ENCODE data around the gene PLEKHO2. TPM values are rescaled to one million over a fixed set of nuclear protein-coding genes. Genes with fewer than 3 reads are reported as not detected.
"Not testable (repeated sequence)": the region's sequence is repeated elsewhere in the genome, so short reads cannot be mapped to it uniquely, and the experiment has no call there.

PLEKHO2 gene, protein sequence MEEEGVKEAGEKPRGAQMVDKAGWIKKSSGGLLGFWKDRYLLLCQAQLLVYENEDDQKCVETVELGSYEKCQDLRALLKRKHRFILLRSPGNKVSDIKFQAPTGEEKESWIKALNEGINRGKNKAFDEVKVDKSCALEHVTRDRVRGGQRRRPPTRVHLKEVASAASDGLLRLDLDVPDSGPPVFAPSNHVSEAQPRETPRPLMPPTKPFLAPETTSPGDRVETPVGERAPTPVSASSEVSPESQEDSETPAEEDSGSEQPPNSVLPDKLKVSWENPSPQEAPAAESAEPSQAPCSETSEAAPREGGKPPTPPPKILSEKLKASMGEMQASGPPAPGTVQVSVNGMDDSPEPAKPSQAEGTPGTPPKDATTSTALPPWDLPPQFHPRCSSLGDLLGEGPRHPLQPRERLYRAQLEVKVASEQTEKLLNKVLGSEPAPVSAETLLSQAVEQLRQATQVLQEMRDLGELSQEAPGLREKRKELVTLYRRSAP
- 16.2 TPM for polyA plus RNA-seq
- long read RNA-seq, donor 1, partial matches to known transcripts, result 5 of 7 reads
- long read RNA-seq, donor 1, other reads (novel, unspliced or antisense), result 0 of 7 reads
- long read RNA-seq, donor 2, transcript PLEKHO2-201 (6 exons, 3,720 nt), result major isoform, 6 of 11 reads
- long read RNA-seq, donor 2, partial matches to known transcripts, result 5 of 11 reads
- long read RNA-seq, donor 2, other reads (novel, unspliced or antisense), result 0 of 11 reads
- long read RNA-seq, donor 3, result 0 reads
- long read RNA-seq, donor 4, result 0 reads
- long read RNA-seq, donor 5, transcript PLEKHO2-201 (6 exons, 3,720 nt), result major isoform, 5 of 5 reads
- long read RNA-seq, donor 5, partial matches to known transcripts, result 0 of 5 reads
- long read RNA-seq, donor 5, other reads (novel, unspliced or antisense), result 0 of 5 reads
- long read RNA-seq, donor 6, transcript PLEKHO2-201 (6 exons, 3,720 nt), result major isoform, 7 of 7 reads
- long read RNA-seq, donor 6, partial matches to known transcripts, result 0 of 7 reads
- long read RNA-seq, donor 6, other reads (novel, unspliced or antisense), result 0 of 7 reads
- long read RNA-seq, donor 7, partial matches to known transcripts, result 0 of 1 reads
- long read RNA-seq, donor 7, other reads (novel, unspliced or antisense), result 0 of 1 reads
- long read RNA-seq, donor 8, transcript PLEKHO2-201 (6 exons, 3,720 nt), result major isoform, 8 of 8 reads
- long read RNA-seq, donor 8, partial matches to known transcripts, result 0 of 8 reads
- long read RNA-seq, donor 8, other reads (novel, unspliced or antisense), result 0 of 8 reads
- long read RNA-seq, donor 9, partial matches to known transcripts, result 0 of 2 reads
- long read RNA-seq, donor 9, other reads (novel, unspliced or antisense), result 0 of 2 reads
- long read RNA-seq, donor 10, partial matches to known transcripts, result 0 of 1 reads
- long read RNA-seq, donor 10, other reads (novel, unspliced or antisense), result 0 of 1 reads
- long read RNA-seq, donor 11, result 0 reads

DNA sequence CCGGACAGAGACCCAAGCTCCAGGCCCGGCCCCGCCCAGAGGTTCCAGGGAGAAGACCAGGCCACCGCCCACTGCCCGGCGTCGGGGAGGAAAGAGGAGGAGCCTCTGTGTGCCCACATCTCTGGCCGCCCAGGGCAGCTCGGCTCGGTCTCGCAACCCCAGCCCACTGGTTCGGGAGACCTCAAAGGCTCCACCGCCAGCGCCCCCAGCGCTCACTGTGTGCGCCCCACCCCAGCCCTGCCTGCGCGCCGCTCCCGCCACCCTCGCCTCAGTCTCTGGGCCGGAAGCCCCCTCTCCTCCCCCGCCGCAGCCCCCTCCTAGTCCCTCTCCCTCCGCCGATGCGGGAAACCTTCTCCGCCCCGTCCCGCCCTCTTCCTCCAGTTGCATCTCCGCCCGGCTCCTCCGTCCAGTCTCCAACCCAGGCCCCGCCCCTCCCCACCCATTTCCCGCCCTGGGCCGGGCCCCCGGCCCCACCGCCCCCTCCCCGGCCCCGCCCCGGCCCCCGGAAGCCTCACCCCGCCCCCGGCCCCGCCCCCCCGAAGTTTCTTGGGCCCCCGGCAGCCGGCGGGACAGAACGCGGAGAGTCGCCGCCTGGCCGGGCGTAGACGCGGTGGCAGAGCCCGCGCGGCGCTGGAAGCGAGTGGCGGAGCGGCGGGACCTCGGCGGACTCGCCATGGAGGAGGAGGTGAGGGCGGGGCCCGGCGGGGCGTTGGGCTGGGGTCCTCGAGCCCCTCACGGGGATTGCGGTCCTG lies at the start of gene PLEKHO2:
PLEKHO2 (plus strand) TSS at position 572 of the 752 bp plus-strand sequence; CDS start at position 674, 102 bp downstream.
- peak; percentile 91 to 94 for DNase-seq
- Histone ChIP-seq H3K27ac (ENCODE audit: low read length) (peak within 1 kb of the TSS; percentile 80), H3K36me3 (ENCODE audit: control insufficient read depth, insufficient read depth, low read length) (no peaks in the 10 kb centered on the region), H3K4me3 (ENCODE audit: low read length) (peak within 1 kb of the TSS; percentile 86), H3K4me1 (ENCODE audit: control insufficient read depth, insufficient read depth, low read length) (peaks cover 32% of the 10 kb centered on the region), H3K27me3 (ENCODE audit: control insufficient read depth, insufficient read depth, low read length) (no peaks in the 10 kb centered on the region), H3K9me3 (ENCODE audit: control insufficient read depth, low read depth, low read length) (no peaks in the 10 kb centered on the region)
- no CpG with 5 or more reads among the region's 75 CpGs for WGBS (ENCODE audit: insufficient coverage, low lambda C conversion rate)

DNA sequence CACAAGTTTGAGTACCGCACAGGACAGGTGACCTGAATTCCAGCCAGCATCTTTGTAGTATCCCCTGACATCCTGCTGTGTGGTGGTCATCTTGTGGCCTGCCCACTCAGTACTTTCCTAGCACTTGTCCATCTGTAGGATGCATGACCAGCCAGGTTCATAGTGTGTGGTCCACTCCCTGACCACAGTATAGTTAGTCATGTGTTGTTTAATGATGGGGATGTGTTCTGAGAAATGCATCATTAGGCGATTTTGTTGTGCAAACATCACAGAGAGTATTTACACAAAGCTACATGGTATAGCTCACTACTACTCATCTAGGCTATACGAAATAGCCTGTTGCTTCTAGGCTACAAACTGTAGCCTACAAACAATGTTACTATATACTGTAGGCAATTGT lies 49.4 kb upstream of the PLEKHO2 start:
- Histone ChIP-seq H3K36me3 (ENCODE audit: control insufficient read depth, insufficient read depth, low read length) (no peaks in the 10 kb centered on the region), H3K4me1 (ENCODE audit: control insufficient read depth, insufficient read depth, low read length) (no peaks in the 10 kb centered on the region)
- WGBS (ENCODE audit: insufficient coverage, low lambda C conversion rate), result no CpG with 5 or more reads among the region's 3 CpGs

DNA sequence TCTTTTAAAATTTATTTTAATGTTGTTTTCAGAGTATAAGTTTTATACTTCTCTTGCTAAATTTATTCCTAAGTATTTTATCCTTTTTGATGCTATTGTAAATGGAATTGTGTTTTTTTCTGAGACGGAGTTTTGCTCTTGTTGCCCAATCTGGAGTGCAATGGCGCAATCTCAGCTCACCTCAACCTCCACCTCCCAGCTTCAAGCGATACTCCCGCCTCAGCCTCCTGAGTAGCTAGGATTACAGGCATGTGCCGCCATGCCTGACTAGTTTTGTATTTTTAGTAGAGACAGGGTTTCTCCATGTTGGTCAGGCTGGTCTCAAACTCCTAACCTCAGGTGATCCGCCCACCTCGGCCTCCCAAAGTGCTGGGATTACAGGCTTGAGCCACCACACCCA lies 46.4 kb upstream of the PLEKHO2 start:
- no CpG with 5 or more reads among the region's 7 CpGs for WGBS (ENCODE audit: insufficient coverage, low lambda C conversion rate)
- not testable (repeated sequence) for H3K4me1 ChIP-seq (ENCODE audit: control insufficient read depth, insufficient read depth, low read length); H3K27me3 ChIP-seq (ENCODE audit: control insufficient read depth, insufficient read depth, low read length); H3K27ac ChIP-seq (ENCODE audit: low read length); H3K9me3 ChIP-seq (ENCODE audit: control insufficient read depth, low read depth, low read length); H3K36me3 ChIP-seq (ENCODE audit: control insufficient read depth, insufficient read depth, low read length); DNase-seq; H3K4me3 ChIP-seq (ENCODE audit: low read length)

More for the DNA sequence above, 49.4 kb upstream of the PLEKHO2 start:
- no peaks in the 10 kb centered on the region for H3K9me3 ChIP-seq (ENCODE audit: control insufficient read depth, low read depth, low read length)
- no peak overlapping the region for H3K27ac ChIP-seq (ENCODE audit: low read length)
- H3K4me3 ChIP-seq (ENCODE audit: low read length), result no peak overlapping the region
- no peak for DNase-seq
- H3K27me3 ChIP-seq (ENCODE audit: control insufficient read depth, insufficient read depth, low read length), result no peaks in the 10 kb centered on the region

DNA sequence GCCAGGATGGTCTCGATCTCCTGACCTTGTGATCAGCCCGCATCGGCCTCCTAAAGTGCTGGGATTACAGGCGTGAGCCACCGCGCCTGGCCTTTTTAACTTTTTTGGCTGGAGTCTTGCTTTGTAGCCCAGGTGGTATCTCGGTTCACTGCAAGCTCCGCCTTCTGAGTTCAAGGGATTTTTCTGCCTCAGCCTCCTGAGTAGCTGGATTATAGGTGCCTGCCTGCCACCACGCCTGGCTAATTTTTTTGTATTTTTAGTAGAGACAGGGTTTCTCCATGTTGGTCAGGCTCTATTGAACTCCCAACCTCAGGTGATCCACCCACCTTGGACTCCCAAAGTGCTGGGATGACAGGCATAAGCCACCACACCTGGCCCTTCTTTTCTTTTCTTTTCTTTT lies 45.8 kb upstream of the PLEKHO2 start:
- not testable (repeated sequence) for H3K9me3 ChIP-seq (ENCODE audit: control insufficient read depth, low read depth, low read length); DNase-seq; H3K4me3 ChIP-seq (ENCODE audit: low read length); H3K27me3 ChIP-seq (ENCODE audit: control insufficient read depth, insufficient read depth, low read length); H3K4me1 ChIP-seq (ENCODE audit: control insufficient read depth, insufficient read depth, low read length); H3K36me3 ChIP-seq (ENCODE audit: control insufficient read depth, insufficient read depth, low read length); H3K27ac ChIP-seq (ENCODE audit: low read length)
- WGBS (ENCODE audit: insufficient coverage, low lambda C conversion rate), result no CpG with 5 or more reads among the region's 9 CpGs

DNA sequence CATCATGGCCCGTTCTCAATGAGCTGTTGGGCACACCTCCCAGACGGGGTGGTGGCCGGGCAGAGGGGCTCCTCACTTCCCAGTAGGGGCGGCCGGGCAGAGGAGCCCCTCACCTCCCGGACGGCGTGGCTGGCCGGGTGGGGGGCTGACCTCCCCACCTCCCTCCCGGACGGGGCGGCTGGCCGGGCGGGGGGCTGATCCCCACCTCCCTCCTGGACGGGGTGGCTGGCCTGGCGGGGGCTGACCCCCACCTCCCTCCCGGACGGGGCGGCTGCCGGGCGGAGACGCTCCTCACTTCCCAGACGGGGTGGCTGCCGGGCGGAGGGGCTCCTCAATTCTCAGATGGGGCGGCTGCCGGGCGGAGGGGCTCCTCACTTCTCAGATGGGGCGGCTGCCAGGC lies 42.8 kb upstream of the PLEKHO2 start:
- not testable (repeated sequence) for H3K4me1 ChIP-seq (ENCODE audit: control insufficient read depth, insufficient read depth, low read length); H3K27me3 ChIP-seq (ENCODE audit: control insufficient read depth, insufficient read depth, low read length); H3K9me3 ChIP-seq (ENCODE audit: control insufficient read depth, low read depth, low read length); H3K27ac ChIP-seq (ENCODE audit: low read length); H3K36me3 ChIP-seq (ENCODE audit: control insufficient read depth, insufficient read depth, low read length); DNase-seq; H3K4me3 ChIP-seq (ENCODE audit: low read length)
- WGBS (ENCODE audit: insufficient coverage, low lambda C conversion rate), result no CpG with 5 or more reads among the region's 29 CpGs

DNA sequence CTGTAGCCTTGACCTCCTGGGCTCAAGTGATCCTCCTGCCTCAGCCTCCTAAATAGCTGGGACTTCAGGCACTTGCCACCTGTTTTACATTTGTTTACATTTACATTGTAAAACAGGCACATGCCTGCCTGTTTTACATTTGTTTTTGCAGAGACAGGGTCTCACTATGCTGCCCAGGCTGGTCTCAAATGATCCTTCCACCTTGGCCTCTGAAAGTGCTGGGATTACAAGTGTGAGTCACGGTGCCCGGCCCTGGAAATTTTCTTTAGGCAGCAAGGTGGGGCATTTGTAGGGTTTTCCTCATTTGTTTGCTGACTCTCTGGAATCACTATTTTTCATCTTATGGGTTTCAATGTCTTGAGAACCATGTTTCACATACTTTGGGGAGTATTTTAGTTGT lies 41.2 kb upstream of the PLEKHO2 start:
- WGBS (ENCODE audit: insufficient coverage, low lambda C conversion rate), result no CpG with 5 or more reads among the region's 2 CpGs
- Histone ChIP-seq H3K27me3 (ENCODE audit: control insufficient read depth, insufficient read depth, low read length) (no peaks in the 10 kb centered on the region), H3K27ac (ENCODE audit: low read length) (no peak overlapping the region), H3K9me3 (ENCODE audit: control insufficient read depth, low read depth, low read length) (peaks cover 3% of the 10 kb centered on the region), H3K4me1 (ENCODE audit: control insufficient read depth, insufficient read depth, low read length) (peaks cover 5% of the 10 kb centered on the region), H3K4me3 (ENCODE audit: low read length) (no peak overlapping the region), H3K36me3 (ENCODE audit: control insufficient read depth, insufficient read depth, low read length) (no peaks in the 10 kb centered on the region)
- no peak for DNase-seq

DNA sequence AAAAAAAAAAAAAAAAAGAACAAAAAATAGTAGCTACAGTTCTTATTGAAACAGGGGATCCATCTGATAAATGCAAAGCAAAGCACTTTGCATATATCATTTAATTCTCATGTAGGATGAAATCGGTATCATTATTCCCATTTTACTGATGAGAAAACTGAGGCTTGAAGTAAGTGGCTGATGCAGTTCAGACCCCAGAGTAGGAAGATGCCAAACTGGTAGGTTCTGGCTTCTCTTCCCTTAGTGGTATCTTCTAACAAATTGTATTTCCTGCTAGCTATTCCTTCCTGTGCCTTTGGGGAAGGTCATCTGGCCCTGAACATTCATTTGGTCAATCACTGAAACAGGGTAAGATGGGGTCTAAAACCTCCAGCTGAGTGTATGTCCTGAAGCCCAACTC lies 38.2 kb upstream of the PLEKHO2 start:
- no peak overlapping the region for H3K27ac ChIP-seq (ENCODE audit: low read length)
- no peaks in the 10 kb centered on the region for H3K36me3 ChIP-seq (ENCODE audit: control insufficient read depth, insufficient read depth, low read length)

DNA sequence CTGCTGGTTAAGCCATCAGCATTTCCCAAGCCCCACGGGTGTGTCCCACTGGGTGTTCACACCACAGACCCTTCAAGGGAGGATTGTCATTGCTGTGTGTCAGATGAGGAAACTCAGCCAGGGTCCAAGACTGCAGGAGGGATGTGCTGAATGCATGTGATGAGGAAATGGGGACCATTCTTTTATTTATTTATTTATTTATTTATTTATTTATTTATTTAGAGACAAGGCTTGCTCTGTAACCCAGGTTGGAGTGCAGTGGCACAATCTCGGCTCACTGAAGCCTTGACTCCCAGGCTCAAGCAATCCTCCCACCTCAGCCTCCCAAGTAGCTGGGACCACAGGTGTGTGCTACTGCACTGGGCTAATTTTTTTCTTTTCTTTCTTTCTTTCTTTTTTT lies 37.1 kb upstream of the PLEKHO2 start:
- DNase-seq, result no peak
- Histone ChIP-seq H3K27ac (ENCODE audit: low read length) (no peak overlapping the region), H3K4me1 (ENCODE audit: control insufficient read depth, insufficient read depth, low read length) (peaks cover 5% of the 10 kb centered on the region), H3K36me3 (ENCODE audit: control insufficient read depth, insufficient read depth, low read length) (no peaks in the 10 kb centered on the region), H3K9me3 (ENCODE audit: control insufficient read depth, low read depth, low read length) (peaks cover 3% of the 10 kb centered on the region), H3K27me3 (ENCODE audit: control insufficient read depth, insufficient read depth, low read length) (no peaks in the 10 kb centered on the region), H3K4me3 (ENCODE audit: low read length) (no peak overlapping the region)
- WGBS (ENCODE audit: insufficient coverage, low lambda C conversion rate), result no CpG with 5 or more reads among the region's 2 CpGs

More for the DNA sequence above, 38.2 kb upstream of the PLEKHO2 start:
- peaks cover 3% of the 10 kb centered on the region for H3K9me3 ChIP-seq (ENCODE audit: control insufficient read depth, low read depth, low read length)
- H3K27me3 ChIP-seq (ENCODE audit: control insufficient read depth, insufficient read depth, low read length), result no peaks in the 10 kb centered on the region
- DNase-seq, result no peak
- peaks cover 5% of the 10 kb centered on the region for H3K4me1 ChIP-seq (ENCODE audit: control insufficient read depth, insufficient read depth, low read length)
- no CpG with 5 or more reads among the region's 1 CpG for WGBS (ENCODE audit: insufficient coverage, low lambda C conversion rate)
- H3K4me3 ChIP-seq (ENCODE audit: low read length), result no peak overlapping the region

DNA sequence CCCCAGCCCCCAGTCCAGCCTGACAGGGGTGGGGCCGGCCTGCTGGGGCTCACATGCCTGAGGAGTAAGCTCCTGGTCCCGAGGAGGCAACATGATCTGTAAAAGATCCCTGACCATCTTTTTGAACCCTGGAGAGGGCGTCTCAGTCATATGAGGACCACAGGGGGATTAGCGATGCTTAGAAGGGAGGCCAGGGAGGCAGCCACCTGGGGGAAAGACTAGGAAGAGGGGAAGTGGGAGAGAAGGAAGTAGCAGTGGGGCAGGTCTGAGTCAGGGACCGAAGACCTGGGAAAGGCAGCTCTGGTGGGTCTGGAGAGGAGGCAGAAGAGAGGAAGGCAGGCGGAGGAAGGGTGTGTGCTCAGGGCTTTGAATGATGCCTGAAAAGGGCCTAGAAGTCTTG lies 35.2 kb upstream of the PLEKHO2 start:
- DNase-seq, result no peak
- no CpG with 5 or more reads among the region's 6 CpGs for WGBS (ENCODE audit: insufficient coverage, low lambda C conversion rate)
- Histone ChIP-seq H3K9me3 (ENCODE audit: control insufficient read depth, low read depth, low read length) (no peaks in the 10 kb centered on the region), H3K27me3 (ENCODE audit: control insufficient read depth, insufficient read depth, low read length) (no peaks in the 10 kb centered on the region), H3K4me1 (ENCODE audit: control insufficient read depth, insufficient read depth, low read length) (peaks cover 5% of the 10 kb centered on the region), H3K4me3 (ENCODE audit: low read length) (no peak overlapping the region), H3K27ac (ENCODE audit: low read length) (no peak overlapping the region), H3K36me3 (ENCODE audit: control insufficient read depth, insufficient read depth, low read length) (no peaks in the 10 kb centered on the region)
